Amygdala (tissue), 56 donors: ENCODE measurements around the gene OR56A5.

Source experiments
- DNase-seq, 56 donors: peaks; one replicate each; lab custom pipeline; 2025; lab: John Stamatoyannopoulos, UW

Gene OR56A5

DNA sequence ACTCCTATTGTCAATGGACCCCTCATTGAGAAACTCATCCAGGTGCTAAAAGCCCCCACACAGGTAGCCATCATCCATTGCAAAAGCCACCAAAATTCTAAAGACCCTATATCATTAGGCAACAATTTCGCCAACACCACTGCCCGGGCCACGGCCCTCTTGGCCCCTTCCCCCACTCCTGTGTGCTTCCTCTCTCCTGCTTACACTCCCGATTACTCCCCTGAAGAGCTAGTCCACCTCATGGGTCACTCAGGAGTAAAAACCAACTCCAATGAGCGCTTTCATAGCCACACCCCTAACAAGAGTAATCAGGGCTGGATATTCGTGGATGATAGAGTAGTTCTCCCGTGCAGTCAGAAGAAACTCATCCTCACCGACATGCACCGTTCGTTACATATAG is 35.2 kb downstream of the OR56A5 start:
- DNase-seq: no peak

DNA sequence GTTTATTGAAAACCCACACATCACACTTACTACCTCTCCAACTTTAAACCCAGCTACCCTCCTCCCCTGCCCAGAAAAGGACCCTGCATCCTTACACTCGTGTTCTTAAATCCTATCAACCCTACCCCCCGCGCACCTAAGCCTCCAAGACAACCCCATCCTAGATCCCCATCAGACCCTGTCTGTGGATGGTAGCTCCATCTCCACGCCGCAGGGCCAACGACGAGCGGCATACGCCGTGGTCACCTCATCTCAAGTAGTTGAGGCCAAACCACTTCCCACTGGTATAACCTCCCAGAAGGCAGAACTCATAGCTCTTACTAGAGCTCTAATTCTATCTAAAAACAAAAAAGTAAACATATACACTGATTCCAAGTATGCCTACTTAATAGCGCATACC is 35.6 kb downstream of the OR56A5 start:
- no peak for DNase-seq

GRCh38 chr11:5931061-5931460 is 37.2 kb downstream of the OR56A5 start:
- DNase-seq: no peak

- DNase-seq: no peak
Measured at GRCh38 chr11:5930614-5931013, 37.7 kb downstream of the OR56A5 start.

GRCh38 chr11:5929571-5930368 is 38.5 kb downstream of the OR56A5 start:
- no peak for DNase-seq

- no peak for DNase-seq
Measured at GRCh38 chr11:5928811-5929210, 39.5 kb downstream of the OR56A5 start.

DNA sequence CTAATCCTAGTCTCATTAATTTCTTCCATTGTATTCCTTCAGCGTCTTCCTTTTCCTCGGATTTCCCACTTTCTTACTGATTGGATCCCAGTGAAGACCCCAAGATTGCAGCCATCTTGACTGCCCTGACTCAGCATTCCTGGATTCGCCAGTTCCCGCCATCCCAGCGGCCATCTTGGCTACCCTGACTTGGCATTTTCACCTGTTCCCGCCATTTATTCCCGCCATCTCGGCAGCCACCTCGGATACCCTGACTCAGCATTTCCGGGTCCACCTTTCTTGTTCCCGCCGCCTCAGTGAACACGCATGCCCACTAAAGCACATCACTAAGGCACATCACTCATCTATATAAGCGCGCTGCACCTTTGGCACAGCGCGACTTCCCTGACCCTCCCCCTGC is 40.0 kb downstream of the OR56A5 start:
- DNase-seq: no peak

DNA sequence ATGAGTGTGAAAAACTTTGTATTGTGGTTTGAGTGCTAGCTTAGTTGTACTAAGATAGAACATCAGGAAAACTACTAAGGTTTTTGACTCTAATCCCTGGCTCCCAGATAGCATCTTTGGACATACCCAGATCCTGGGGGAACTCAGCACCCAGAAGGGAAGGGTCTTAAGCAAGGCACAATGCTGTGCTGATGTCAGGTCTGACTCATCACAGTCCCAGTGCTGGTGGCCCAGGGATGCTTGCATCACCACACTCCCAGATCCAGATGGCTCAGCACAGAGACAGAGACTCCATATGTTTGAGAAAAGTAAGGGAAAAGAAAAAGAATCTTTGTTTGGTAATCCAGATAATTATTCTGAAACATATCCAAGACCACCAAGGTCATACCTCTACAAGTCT is 44.5 kb downstream of the OR56A5 start:
- DNase-seq: no peak

DNA sequence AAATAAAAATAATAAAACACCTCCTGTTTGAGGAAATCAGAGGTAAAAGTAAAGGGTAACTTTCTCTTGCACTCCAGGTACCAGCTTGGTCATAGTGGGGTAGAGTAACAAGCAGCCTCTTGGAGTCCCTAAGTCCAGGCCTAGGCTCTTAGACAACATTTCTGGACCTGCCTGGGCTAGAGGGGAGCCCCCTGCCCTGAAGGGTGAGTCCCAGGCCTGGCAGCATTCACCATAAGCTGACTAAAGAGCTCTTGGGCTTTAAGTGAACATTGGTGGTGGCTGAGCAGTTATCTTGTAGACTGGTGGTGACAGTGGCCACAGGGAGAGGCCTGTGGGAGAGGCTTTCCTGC is 44.9 kb downstream of the OR56A5 start:
- DNase-seq: no peak

- DNase-seq: no peak
Measured at GRCh38 chr11:5922749-5923426, 45.4 kb downstream of the OR56A5 start.
